Endothelial cell of umbilical vein (primary cell): ENCODE results near the gene FMO2.

ENCODE experiments used
- FOS ChIP-seq: IDR thresholded peaks from 2 replicates; pipeline ENCODE4 v1.6.1; 2011; ENCODE audit warnings: mild to moderate bottlenecking, low read length, moderate library complexity, borderline replicate concordance; ENCODE audit not compliant: insufficient read depth
- POLR2A ChIP-seq: IDR thresholded peaks from 2 replicates; pipeline ENCODE4 v1.6.1; 2012; ENCODE audit warnings: low read depth, mild to moderate bottlenecking, control low read depth, low read length
- POLR2AphosphoS5 ChIP-seq: IDR thresholded peaks from 2 replicates; pipeline ENCODE4 v1.6.1; 2012; ENCODE audit warnings: low read depth, mild to moderate bottlenecking, control low read depth, low read length, moderate library complexity; ENCODE audit not compliant: insufficient read depth
- TF ChIP-seq, protein P1 (sequence below), 2 donors: IDR thresholded peaks; 1 replicate in 1 of 2; 2 replicates in 1 of 2; pipeline ENCODE4 v1.5.1; 2011; ENCODE audit warnings: low read length in 2 of 2, mild to moderate bottlenecking in 2 of 2, moderate library complexity in 2 of 2, control low read depth in 1 of 2, inconsistent platforms in 1 of 2, low read depth in 1 of 2; ENCODE audit not compliant: insufficient read depth in 1 of 2; ENCODE audit errors: extremely low read depth in 1 of 2

DNA sequence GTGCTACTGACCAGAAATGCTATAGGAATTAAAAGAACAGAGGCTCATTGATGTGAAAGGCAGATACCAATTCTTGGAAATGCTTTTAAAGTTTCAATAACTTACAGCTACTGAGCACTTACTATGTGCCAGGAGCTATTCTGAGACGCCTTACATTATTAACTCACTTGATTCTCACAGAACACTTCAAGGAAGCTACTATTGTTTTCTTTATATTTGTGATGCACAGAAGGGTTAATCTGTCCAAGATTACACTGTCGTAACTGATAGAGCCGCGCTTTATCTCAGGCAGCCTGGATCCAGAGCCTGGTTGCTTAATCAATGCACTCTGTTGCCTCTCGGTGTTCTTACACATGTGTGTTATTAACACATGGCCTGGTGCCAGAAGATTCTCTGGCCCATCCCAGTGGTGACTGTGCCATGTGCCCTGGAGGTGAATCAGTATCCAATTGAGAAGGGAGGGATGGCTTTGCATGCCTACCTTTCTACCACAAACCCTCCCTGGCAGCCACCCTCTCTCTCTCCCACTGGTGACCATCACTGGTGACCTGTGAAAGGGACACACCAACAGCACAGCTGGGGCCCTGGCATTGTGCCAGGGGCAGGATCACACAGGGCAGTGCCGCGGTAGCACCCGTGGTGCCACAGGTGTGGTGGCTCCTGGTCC lies 72.0 kb downstream of the FMO2 start:
- TF ChIP-seq, protein P1, sequence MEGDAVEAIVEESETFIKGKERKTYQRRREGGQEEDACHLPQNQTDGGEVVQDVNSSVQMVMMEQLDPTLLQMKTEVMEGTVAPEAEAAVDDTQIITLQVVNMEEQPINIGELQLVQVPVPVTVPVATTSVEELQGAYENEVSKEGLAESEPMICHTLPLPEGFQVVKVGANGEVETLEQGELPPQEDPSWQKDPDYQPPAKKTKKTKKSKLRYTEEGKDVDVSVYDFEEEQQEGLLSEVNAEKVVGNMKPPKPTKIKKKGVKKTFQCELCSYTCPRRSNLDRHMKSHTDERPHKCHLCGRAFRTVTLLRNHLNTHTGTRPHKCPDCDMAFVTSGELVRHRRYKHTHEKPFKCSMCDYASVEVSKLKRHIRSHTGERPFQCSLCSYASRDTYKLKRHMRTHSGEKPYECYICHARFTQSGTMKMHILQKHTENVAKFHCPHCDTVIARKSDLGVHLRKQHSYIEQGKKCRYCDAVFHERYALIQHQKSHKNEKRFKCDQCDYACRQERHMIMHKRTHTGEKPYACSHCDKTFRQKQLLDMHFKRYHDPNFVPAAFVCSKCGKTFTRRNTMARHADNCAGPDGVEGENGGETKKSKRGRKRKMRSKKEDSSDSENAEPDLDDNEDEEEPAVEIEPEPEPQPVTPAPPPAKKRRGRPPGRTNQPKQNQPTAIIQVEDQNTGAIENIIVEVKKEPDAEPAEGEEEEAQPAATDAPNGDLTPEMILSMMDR (IDR thresholded peaks at IDR 0.05; ENCODE audit: extremely low read depth in 1 of 2, insufficient read depth in 1 of 2, low read depth in 1 of 2, low read length in 2 of 2) = no peak
- no peak for TF ChIP-seq POLR2A
- TF ChIP-seq POLR2AphosphoS5 = no peak
- no peak for TF ChIP-seq FOS
